HepG2 (cell line): ENCODE results near the gene LYPD4. TPM values are rescaled to one million over a fixed set of nuclear protein-coding genes. Genes with fewer than 3 reads are reported as not detected.

Experiments
- ATM ChIP-seq: fragments of 450-650 bp; IDR thresholded peaks from 2 replicates; pipeline ENCODE4 v1.7.1; 2017; ENCODE audit warnings: mild to moderate bottlenecking, borderline replicate concordance
- CC2D1A ChIP-seq: sonication (generic); formaldehyde crosslinking; IDR thresholded peaks from 2 replicates; pipeline ENCODE4 v1.8.1; 2023; ENCODE audit warnings: mild to moderate bottlenecking, missing genetic modification reagents
- DNMT1 ChIP-seq: sonication (generic); formaldehyde crosslinking; IDR thresholded peaks from 2 replicates; pipeline ENCODE4 v1.5.1; 2020; ENCODE audit warnings: mild to moderate bottlenecking, missing genetic modification reagents
- KLF9 ChIP-seq: IDR thresholded peaks from 2 replicates; pipeline ENCODE4 v1.6.1; 2016; ENCODE audit warnings: low read depth
- MAF1 ChIP-seq: sonication (generic); formaldehyde crosslinking; IDR thresholded peaks from 2 replicates; pipeline ENCODE4 v1.5.0; 2020; ENCODE audit warnings: missing genetic modification reagents, borderline replicate concordance
- RORA ChIP-seq: sonication (generic); formaldehyde crosslinking; IDR thresholded peaks from 2 replicates; pipeline ENCODE4 v1.5.0; 2020; ENCODE audit warnings: mild to moderate bottlenecking, missing genetic modification reagents, moderate library complexity
- SSRP1 ChIP-seq: IDR thresholded peaks from 2 replicates; pipeline ENCODE4 v1.6.1; 2016; ENCODE audit warnings: control low read depth
- TEAD2 ChIP-seq: sonication (generic); formaldehyde crosslinking; IDR thresholded peaks from 2 replicates; pipeline ENCODE4 v1.9.0; 2021; ENCODE audit warnings: missing genetic modification reagents
- YEATS2 ChIP-seq: sonication (generic); formaldehyde crosslinking; IDR thresholded peaks from 2 replicates; pipeline ENCODE4 v1.4.0; 2020; ENCODE audit warnings: missing genetic modification reagents, borderline replicate concordance
- ZNF207 ChIP-seq: fragments of 450-650 bp; IDR thresholded peaks from 2 replicates; pipeline ENCODE4 v1.6.1; 2016; ENCODE audit warnings: antibody characterized with exemption, borderline replicate concordance
- ZNF713 ChIP-seq: sonication (generic); formaldehyde crosslinking; IDR thresholded peaks from 2 replicates; pipeline ENCODE4 v1.4.0; 2020; ENCODE audit warnings: mild to moderate bottlenecking, missing genetic modification reagents
- ZNF781 ChIP-seq: sonication (generic); formaldehyde crosslinking; IDR thresholded peaks from 2 replicates; pipeline ENCODE4 v1.5.1; 2020; ENCODE audit warnings: borderline replicate concordance, mild to moderate bottlenecking, missing genetic modification reagents; ENCODE audit errors: not compliant biosample characterization
- polyA plus RNA-seq, 8 experiments: library from polyadenylated mRNA; depleted of rRNA in 3 of 8; stranded (reverse) in 7 of 8; unstranded in 1 of 8; fragments of >200 nt; fragmentation: Illumina TruSeq in 4 of 8; extraction: Trizol in 4 of 8; gene quantifications; 2 replicates each; pipeline versions ENCODE4 v1.2.1 to v1.2.3, GENCODE V29; 2011 to 2016; ENCODE audit warnings: low read depth in 4 of 8, missing spikeins in 1 of 8, mixed read lengths in 1 of 8; ENCODE audit not compliant: insufficient read depth in 1 of 8
- total RNA-seq, 5 experiments: library from RNA; depleted of rRNA; stranded (reverse); fragments of >200 nt; fragmentation: Illumina TruSeq; extraction: Trizol; gene quantifications; 2 replicates each; pipeline ENCODE4 v1.2.3, GENCODE V29; 2016; ENCODE audit warnings: low read depth in 1 of 5
- TF ChIP-seq, protein P1 (sequence below): sonication (generic); formaldehyde crosslinking; IDR thresholded peaks from 2 replicates; pipeline ENCODE4 v1.5.0; 2020; ENCODE audit warnings: mild to moderate bottlenecking, missing genetic modification reagents
- TF ChIP-seq, protein P2 (sequence below): sonication (generic); formaldehyde crosslinking; IDR thresholded peaks from 2 replicates; pipeline ENCODE4 v1.5.1; 2020; ENCODE audit warnings: mild to moderate bottlenecking, missing genetic modification reagents, moderate library complexity
- TF ChIP-seq, protein P3 (sequence below): sonication (generic); formaldehyde crosslinking; conservative IDR thresholded peaks from 2 replicates; pipeline ENCODE4 v1.8.0; 2022; ENCODE audit warnings: low read depth, missing genetic modification reagents
- TF ChIP-seq, protein P4 (sequence below): sonication (generic); formaldehyde crosslinking; IDR thresholded peaks from 2 replicates; pipeline ENCODE4 v1.8.1; 2022; ENCODE audit warnings: low read depth, mild to moderate bottlenecking, missing genetic modification reagents

The LYPD4 gene
- total and polyA plus RNA-seq, 2 of the 13 experiments (the other 11 are each of a cell fraction or from before 2014, with no cell fraction given) = not detected

DNA sequence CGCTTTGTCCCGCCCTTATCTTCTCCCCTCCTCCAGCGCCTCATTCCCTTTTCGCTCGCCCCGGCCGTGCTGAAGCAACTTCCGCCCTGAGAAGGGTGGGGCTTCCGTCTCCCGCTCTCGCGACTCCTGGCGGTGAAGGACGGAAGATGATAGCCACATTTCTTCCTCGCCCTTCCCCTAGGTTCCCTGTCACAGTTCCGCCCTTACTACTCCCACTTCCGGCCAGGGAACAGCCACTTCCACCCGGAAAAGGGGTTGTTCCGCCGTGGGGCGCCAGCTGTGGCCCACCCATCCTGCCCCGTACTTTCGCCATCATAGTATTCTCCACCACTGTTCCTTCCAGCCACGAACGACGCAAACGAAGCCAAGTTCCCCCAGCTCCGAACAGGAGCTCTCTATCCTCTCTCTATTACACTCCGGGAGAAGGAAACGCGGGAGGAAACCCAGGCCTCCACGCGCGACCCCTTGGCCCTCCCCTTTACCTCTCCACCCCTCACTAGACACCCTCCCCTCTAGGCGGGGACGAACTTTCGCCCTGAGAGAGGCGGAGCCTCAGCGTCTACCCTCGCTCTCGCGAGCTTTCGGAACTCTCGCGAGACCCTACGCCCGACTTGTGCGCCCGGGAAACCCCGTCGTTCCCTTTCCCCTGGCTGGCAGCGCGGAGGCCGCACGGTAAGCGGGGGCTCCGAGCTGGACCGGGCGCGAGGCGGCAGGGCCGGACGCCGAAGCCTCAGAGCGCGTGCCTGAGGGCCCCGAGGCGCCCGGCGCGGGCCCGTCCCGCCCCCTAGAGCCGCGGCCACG, 15.3 kb upstream of the LYPD4 start, which contains the start of gene RPS19 (continued):
- TF ChIP-seq, protein P1, sequence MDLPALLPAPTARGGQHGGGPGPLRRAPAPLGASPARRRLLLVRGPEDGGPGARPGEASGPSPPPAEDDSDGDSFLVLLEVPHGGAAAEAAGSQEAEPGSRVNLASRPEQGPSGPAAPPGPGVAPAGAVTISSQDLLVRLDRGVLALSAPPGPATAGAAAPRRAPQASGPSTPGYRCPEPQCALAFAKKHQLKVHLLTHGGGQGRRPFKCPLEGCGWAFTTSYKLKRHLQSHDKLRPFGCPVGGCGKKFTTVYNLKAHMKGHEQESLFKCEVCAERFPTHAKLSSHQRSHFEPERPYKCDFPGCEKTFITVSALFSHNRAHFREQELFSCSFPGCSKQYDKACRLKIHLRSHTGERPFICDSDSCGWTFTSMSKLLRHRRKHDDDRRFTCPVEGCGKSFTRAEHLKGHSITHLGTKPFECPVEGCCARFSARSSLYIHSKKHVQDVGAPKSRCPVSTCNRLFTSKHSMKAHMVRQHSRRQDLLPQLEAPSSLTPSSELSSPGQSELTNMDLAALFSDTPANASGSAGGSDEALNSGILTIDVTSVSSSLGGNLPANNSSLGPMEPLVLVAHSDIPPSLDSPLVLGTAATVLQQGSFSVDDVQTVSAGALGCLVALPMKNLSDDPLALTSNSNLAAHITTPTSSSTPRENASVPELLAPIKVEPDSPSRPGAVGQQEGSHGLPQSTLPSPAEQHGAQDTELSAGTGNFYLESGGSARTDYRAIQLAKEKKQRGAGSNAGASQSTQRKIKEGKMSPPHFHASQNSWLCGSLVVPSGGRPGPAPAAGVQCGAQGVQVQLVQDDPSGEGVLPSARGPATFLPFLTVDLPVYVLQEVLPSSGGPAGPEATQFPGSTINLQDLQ (CRISPR knock-in tag) = peak; percentile 100
- TF ChIP-seq, protein P2, sequence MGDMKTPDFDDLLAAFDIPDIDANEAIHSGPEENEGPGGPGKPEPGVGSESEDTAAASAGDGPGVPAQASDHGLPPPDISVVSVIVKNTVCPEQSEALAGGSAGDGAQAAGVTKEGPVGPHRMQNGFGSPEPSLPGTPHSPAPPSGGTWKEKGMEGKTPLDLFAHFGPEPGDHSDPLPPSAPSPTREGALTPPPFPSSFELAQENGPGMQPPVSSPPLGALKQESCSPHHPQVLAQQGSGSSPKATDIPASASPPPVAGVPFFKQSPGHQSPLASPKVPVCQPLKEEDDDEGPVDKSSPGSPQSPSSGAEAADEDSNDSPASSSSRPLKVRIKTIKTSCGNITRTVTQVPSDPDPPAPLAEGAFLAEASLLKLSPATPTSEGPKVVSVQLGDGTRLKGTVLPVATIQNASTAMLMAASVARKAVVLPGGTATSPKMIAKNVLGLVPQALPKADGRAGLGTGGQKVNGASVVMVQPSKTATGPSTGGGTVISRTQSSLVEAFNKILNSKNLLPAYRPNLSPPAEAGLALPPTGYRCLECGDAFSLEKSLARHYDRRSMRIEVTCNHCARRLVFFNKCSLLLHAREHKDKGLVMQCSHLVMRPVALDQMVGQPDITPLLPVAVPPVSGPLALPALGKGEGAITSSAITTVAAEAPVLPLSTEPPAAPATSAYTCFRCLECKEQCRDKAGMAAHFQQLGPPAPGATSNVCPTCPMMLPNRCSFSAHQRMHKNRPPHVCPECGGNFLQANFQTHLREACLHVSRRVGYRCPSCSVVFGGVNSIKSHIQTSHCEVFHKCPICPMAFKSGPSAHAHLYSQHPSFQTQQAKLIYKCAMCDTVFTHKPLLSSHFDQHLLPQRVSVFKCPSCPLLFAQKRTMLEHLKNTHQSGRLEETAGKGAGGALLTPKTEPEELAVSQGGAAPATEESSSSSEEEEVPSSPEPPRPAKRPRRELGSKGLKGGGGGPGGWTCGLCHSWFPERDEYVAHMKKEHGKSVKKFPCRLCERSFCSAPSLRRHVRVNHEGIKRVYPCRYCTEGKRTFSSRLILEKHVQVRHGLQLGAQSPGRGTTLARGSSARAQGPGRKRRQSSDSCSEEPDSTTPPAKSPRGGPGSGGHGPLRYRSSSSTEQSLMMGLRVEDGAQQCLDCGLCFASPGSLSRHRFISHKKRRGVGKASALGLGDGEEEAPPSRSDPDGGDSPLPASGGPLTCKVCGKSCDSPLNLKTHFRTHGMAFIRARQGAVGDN (CRISPR knock-in tag) = peak; percentile 66
- TF ChIP-seq ZNF781 = peak; percentile 79
- TF ChIP-seq YEATS2 (CRISPR knock-in tag) = peak; percentile 99
- TF ChIP-seq, protein P3, sequence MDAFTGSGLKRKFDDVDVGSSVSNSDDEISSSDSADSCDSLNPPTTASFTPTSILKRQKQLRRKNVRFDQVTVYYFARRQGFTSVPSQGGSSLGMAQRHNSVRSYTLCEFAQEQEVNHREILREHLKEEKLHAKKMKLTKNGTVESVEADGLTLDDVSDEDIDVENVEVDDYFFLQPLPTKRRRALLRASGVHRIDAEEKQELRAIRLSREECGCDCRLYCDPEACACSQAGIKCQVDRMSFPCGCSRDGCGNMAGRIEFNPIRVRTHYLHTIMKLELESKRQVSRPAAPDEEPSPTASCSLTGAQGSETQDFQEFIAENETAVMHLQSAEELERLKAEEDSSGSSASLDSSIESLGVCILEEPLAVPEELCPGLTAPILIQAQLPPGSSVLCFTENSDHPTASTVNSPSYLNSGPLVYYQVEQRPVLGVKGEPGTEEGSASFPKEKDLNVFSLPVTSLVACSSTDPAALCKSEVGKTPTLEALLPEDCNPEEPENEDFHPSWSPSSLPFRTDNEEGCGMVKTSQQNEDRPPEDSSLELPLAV (CRISPR knock-in tag) = no peak
- no peak for TF ChIP-seq RORA (CRISPR knock-in tag)
- no peak for TF ChIP-seq ZNF207
- no peak for TF ChIP-seq TEAD2 (CRISPR knock-in tag)
- no peak for TF ChIP-seq CC2D1A (CRISPR knock-in tag)
- TF ChIP-seq KLF9 (CRISPR knock-in tag) = no peak; the same call in 1 of the 2 replicates
- TF ChIP-seq, protein P4, sequence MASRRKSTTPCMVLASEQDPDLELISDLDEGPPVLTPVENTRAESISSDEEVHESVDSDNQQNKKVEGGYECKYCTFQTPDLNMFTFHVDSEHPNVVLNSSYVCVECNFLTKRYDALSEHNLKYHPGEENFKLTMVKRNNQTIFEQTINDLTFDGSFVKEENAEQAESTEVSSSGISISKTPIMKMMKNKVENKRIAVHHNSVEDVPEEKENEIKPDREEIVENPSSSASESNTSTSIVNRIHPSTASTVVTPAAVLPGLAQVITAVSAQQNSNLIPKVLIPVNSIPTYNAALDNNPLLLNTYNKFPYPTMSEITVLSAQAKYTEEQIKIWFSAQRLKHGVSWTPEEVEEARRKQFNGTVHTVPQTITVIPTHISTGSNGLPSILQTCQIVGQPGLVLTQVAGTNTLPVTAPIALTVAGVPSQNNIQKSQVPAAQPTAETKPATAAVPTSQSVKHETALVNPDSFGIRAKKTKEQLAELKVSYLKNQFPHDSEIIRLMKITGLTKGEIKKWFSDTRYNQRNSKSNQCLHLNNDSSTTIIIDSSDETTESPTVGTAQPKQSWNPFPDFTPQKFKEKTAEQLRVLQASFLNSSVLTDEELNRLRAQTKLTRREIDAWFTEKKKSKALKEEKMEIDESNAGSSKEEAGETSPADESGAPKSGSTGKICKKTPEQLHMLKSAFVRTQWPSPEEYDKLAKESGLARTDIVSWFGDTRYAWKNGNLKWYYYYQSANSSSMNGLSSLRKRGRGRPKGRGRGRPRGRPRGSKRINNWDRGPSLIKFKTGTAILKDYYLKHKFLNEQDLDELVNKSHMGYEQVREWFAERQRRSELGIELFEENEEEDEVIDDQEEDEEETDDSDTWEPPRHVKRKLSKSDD (CRISPR knock-in tag) = peak; percentile 10; the same call in 1 of the 2 replicates
- TF ChIP-seq ZNF713 (CRISPR knock-in tag) = no peak
- TF ChIP-seq SSRP1 (CRISPR knock-in tag) = no peak; the same call in 1 of the 2 replicates
- TF ChIP-seq ATM = no peak
- no peak for TF ChIP-seq DNMT1
- 0 out of 2 replicates have a peak, but pooled peaks have one; percentile 27 for TF ChIP-seq MAF1 (CRISPR knock-in tag)
